Panc1 (cell line): Measurements from ENCODE around the gene FTSJ3. TPM values are rescaled to one million over a fixed set of nuclear protein-coding genes. Genes with fewer than 3 reads are reported as not detected.

Experiments
- ATAC-seq: fragments of 200-7000 bp; cut with Tn5 transposase; 2 replicates; pipeline ENCODE4 v1.9.1; 2020; ENCODE audit warnings: mild to moderate bottlenecking, moderate library complexity
- BruUV-seq: library from RNA; stranded (reverse); fragments of 400-500 nt; replicated peaks from 2 replicates; lab custom pipeline; 2021; lab: Mats Ljungman, UMichigan
- CTCF ChIA-PET: fragments of 300-600 bp; sonication (Branson Sonifier 250); formaldehyde crosslinking; loops from one replicate; lab custom pipeline; 2022; ENCODE audit warnings: antibody characterized with exemption; lab: Charles Lee
- POLR2A ChIA-PET: fragments of 300-600 bp; sonication (Branson Sonifier 250); formaldehyde crosslinking; loops from one replicate; lab custom pipeline; 2022; ENCODE audit warnings: antibody characterized with exemption; lab: Charles Lee
- DNase-seq: peaks from one replicate; pipeline ENCODE4 v3.0.0-alpha.2; 2010; ENCODE audit warnings: low read depth, low spot score
- H3K27ac ChIP-seq: 2 replicates; pipeline ENCODE4 v1.5.1; 2011; ENCODE audit warnings: mild to moderate bottlenecking, low read length, inconsistent platforms
- H3K27me3 ChIP-seq: fragments of 200-500 bp; sonication (Bioruptor generic); 2 replicates; pipeline ENCODE4 v1.6.0; 2014; ENCODE audit warnings: low read length, inconsistent platforms; ENCODE audit not compliant: control insufficient read depth, insufficient read depth
- H3K36me3 ChIP-seq: fragments of 200-500 bp; sonication (Bioruptor generic); 2 replicates; pipeline ENCODE4 v1.5.1; 2014; ENCODE audit warnings: inconsistent platforms, mild to moderate bottlenecking, low read length, moderate library complexity; ENCODE audit not compliant: control insufficient read depth, insufficient read depth
- H3K4me1 ChIP-seq: 2 replicates; pipeline ENCODE4 v1.5.1; 2011; ENCODE audit warnings: inconsistent platforms, mild to moderate bottlenecking, low read length, moderate library complexity; ENCODE audit not compliant: control insufficient read depth, insufficient read depth
- H3K4me3 ChIP-seq, 2 experiments: 2 replicates each; pipeline ENCODE4 v1.5.1; 2011 to 2012; ENCODE audit warnings: low read depth in 2 of 2, low read length in 2 of 2, mild to moderate bottlenecking in 2 of 2, inconsistent platforms in 1 of 2, moderate library complexity in 1 of 2
- H3K9me3 ChIP-seq: fragments of 200-500 bp; sonication (Bioruptor generic); 2 replicates; pipeline ENCODE4 v1.5.1; 2014; ENCODE audit warnings: low read depth, mild to moderate bottlenecking, inconsistent platforms, low read length, moderate library complexity; ENCODE audit not compliant: control insufficient read depth, insufficient read depth
- POLR2AphosphoS5 ChIP-seq: IDR thresholded peaks from 2 replicates; pipeline ENCODE4 v1.6.1; 2012; ENCODE audit warnings: mild to moderate bottlenecking, low read depth, low read length, moderate library complexity
- SIN3A ChIP-seq: IDR thresholded peaks from 2 replicates; pipeline ENCODE4 v1.6.1; 2012; ENCODE audit warnings: low read depth, mild to moderate bottlenecking, low read length, moderate library complexity, borderline replicate concordance; ENCODE audit not compliant: insufficient read depth
- TCF7L2 ChIP-seq: IDR thresholded peaks from 2 replicates; pipeline ENCODE4 v1.6.1; 2011; ENCODE audit warnings: mild to moderate bottlenecking, low read depth, low read length, inconsistent platforms
- in situ Hi-C: cut with HindIII; loops from 2 replicates; pipeline ENCODE4 v1.10.0; 2016; ENCODE audit warnings: low sequenced_read_pairs, low pct_unique_long_range_greater_than_20kb
- intact Hi-C: fragments of 100-400 bp; cut with micrococcal nuclease; formaldehyde crosslinking; loops from one replicate; pipeline ENCODE4 v1.10.0; 2022; ENCODE audit not compliant: unreplicated experiment
- total RNA-seq: library from RNA; stranded (reverse); gene quantifications from one replicate; pipeline ENCODE4 v1.2.1, GENCODE V29; 2021; ENCODE audit not compliant: unreplicated experiment
- TF ChIP-seq, protein P1 (sequence below): fragments of 450-650 bp; IDR thresholded peaks from 2 replicates; pipeline ENCODE4 v1.5.1; 2017; ENCODE audit warnings: mild to moderate bottlenecking
- TF ChIP-seq, protein P2 (sequence below), 2 experiments: IDR thresholded peaks; 2 replicates each; pipeline ENCODE4 v1.6.1; 2011 to 2012; ENCODE audit warnings: low read depth in 2 of 2, control low read depth in 1 of 2, low read length in 1 of 2, mild to moderate bottlenecking in 1 of 2, moderate library complexity in 1 of 2; ENCODE audit not compliant: insufficient read depth in 1 of 2

Gene FTSJ3
- total RNA-seq, 1 experiment from 2014 or later = 41.3 TPM

DNA sequence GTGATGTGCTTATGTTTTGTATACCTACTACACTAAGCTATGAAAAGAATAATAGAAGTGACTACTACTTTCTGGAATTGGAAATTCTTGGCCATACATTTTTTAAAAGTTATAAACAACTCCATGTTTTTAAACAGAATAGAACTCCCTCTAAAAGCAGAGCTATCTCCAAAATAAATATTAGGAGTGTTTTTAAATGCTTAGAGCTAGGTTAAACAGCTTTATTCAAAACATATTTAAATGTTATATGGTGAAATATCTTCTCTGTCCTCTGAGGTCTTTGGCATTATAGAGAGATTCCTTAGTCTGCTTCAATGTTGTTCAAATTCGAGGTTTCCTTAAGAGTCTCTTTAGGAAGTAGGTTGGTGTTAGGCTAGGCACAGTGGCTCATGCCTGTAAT is 23.1 kb downstream of the FTSJ3 start:
- intact Hi-C loops (no loop called here), in situ Hi-C loops (no loop called here)
- BruUV-seq = no TSS peak
- H3K27me3 ChIP-seq = no peaks in the 10 kb centered on the region
- no peak overlapping the region for H3K27ac ChIP-seq
- no peak for DNase-seq
- H3K9me3 ChIP-seq = no peaks in the 10 kb centered on the region
- ChIA-PET POLR2A (interaction anchor here (0.6 kb wide), 1 partner anchor 47 kb away, joined by 7 read pairs; no protein-coding TSS in a partner anchor), CTCF (no interaction called here)
- TF ChIP-seq, protein P1, sequence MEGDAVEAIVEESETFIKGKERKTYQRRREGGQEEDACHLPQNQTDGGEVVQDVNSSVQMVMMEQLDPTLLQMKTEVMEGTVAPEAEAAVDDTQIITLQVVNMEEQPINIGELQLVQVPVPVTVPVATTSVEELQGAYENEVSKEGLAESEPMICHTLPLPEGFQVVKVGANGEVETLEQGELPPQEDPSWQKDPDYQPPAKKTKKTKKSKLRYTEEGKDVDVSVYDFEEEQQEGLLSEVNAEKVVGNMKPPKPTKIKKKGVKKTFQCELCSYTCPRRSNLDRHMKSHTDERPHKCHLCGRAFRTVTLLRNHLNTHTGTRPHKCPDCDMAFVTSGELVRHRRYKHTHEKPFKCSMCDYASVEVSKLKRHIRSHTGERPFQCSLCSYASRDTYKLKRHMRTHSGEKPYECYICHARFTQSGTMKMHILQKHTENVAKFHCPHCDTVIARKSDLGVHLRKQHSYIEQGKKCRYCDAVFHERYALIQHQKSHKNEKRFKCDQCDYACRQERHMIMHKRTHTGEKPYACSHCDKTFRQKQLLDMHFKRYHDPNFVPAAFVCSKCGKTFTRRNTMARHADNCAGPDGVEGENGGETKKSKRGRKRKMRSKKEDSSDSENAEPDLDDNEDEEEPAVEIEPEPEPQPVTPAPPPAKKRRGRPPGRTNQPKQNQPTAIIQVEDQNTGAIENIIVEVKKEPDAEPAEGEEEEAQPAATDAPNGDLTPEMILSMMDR = no peak
- no peak for TF ChIP-seq TCF7L2
- no peak for TF ChIP-seq POLR2AphosphoS5
- TF ChIP-seq, protein P2, sequence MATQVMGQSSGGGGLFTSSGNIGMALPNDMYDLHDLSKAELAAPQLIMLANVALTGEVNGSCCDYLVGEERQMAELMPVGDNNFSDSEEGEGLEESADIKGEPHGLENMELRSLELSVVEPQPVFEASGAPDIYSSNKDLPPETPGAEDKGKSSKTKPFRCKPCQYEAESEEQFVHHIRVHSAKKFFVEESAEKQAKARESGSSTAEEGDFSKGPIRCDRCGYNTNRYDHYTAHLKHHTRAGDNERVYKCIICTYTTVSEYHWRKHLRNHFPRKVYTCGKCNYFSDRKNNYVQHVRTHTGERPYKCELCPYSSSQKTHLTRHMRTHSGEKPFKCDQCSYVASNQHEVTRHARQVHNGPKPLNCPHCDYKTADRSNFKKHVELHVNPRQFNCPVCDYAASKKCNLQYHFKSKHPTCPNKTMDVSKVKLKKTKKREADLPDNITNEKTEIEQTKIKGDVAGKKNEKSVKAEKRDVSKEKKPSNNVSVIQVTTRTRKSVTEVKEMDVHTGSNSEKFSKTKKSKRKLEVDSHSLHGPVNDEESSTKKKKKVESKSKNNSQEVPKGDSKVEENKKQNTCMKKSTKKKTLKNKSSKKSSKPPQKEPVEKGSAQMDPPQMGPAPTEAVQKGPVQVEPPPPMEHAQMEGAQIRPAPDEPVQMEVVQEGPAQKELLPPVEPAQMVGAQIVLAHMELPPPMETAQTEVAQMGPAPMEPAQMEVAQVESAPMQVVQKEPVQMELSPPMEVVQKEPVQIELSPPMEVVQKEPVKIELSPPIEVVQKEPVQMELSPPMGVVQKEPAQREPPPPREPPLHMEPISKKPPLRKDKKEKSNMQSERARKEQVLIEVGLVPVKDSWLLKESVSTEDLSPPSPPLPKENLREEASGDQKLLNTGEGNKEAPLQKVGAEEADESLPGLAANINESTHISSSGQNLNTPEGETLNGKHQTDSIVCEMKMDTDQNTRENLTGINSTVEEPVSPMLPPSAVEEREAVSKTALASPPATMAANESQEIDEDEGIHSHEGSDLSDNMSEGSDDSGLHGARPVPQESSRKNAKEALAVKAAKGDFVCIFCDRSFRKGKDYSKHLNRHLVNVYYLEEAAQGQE (IDR thresholded peaks at IDR 0.05; ENCODE audit: insufficient read depth in 1 of 2, low read depth in 2 of 2, low read length in 1 of 2) = no peak
- TF ChIP-seq SIN3A = no peak
- H3K4me3 ChIP-seq = no peak overlapping the region
- H3K4me1 ChIP-seq = no peaks in the 10 kb centered on the region
- ATAC-seq = no peak
- peaks cover 54% of the 10 kb centered on the region for H3K36me3 ChIP-seq

DNA sequence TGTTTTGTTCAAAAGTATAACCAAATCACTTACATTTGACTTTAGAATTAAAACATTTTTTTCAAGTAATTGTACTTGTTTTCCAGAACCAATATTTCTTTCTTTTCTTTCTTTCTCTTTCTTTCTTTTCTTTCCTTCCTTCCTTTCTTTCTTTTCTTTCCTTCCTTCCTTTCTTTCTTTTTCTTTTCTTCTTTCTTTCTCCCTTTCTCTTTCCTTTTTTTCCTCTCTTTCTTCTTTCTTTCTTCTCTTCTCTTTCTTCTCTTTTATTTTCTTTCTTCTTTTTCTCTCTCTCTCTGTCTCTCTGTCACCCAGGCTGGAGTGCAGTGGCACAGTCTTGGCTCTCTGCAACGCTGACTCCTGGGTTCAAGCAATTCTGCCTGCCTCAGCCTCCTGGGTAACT is 26.7 kb downstream of the FTSJ3 start:
- CTCF ChIA-PET = no interaction called here
- peaks cover 55% of the 10 kb centered on the region for H3K36me3 ChIP-seq
- no peak for ATAC-seq

More for the DNA sequence above, 26.7 kb downstream of the FTSJ3 start:
- DNase-seq = no peak
- no TSS peak for BruUV-seq
- Histone ChIP-seq H3K4me3 (no peak overlapping the region), H3K9me3 (no peaks in the 10 kb centered on the region), H3K27ac (no peak overlapping the region), H3K4me1 (no peaks in the 10 kb centered on the region), H3K27me3 (no peaks in the 10 kb centered on the region)
- intact Hi-C loops = no loop called here
- in situ Hi-C loops = no loop called here
- POLR2A ChIA-PET = no interaction called here
- no peak for TF ChIP-seq SIN3A
- TF ChIP-seq, protein P1 = no peak
- TF ChIP-seq POLR2AphosphoS5 = no peak
- TF ChIP-seq TCF7L2 = no peak
- TF ChIP-seq, protein P2 (IDR thresholded peaks at IDR 0.05; ENCODE audit: insufficient read depth in 1 of 2, low read depth in 2 of 2, low read length in 1 of 2) = no peak
